HG03558 (cell line): Measurements from ENCODE around the gene PNPLA6.

ENCODE experiments used
- ATAC-seq: cut with Tn5 transposase; IDR thresholded peaks from one replicate; pipeline ENCODE4 v1.9.1; 2021; ENCODE audit warnings: moderate number of reproducible peaks; ENCODE audit not compliant: unreplicated experiment; ENCODE audit errors: extremely low read depth

The PNPLA6 gene

DNA sequence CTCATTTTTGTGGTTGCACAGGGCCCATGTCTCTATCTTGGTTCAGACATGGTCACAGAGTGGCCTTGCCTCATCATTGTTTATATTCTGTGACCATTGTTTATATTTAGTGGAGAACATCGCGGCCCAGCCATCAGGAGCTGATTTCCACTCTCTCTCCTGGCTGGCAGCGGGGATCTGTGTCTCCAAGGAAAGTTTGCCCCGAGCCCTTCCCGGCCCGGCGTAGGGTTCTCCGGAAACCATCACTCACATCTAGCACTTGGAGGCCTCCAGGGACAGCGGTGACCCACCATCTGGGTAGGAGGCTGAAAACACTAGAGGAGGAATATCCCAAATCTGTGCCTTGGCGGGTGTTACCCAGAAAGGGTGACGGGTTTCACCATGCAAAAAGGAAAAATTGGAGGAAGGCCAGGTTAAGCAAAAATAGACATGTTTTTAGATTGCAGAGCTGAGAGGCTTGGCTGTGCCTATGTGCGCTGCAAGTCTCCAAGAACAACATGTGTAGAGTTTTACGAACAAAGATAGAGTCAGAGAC, 20.3 kb upstream of the PNPLA6 start:
- ATAC-seq = no peak

DNA sequence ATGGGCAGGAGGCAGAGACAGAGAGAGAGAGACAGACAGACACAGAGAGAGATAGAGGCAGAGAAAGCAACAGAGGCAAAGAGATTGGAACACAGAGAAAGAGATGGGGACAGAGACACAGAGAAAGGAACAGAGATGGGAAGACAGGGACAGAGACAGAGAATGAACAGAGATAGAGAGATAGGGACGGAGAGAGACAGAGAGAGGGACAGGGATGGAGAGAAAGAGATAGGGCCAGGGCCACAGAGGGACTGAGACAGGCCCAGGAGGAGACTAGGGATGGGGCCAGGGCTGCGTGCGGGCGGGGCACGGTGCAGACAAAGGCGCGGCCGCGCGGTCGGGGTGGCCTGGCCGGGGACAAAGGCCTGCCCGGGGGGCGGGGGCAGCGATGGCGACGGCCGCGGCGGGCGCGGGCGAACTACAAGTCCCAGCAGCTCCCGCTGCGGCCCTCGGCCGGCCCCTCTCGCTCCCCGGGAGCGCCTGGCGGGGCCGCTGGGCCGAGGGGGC, 19.8 kb upstream of the PNPLA6 start, which contains the start of gene ZNF358:
Gene ZNF358, plus strand, starts transcription at position 459 of the 507 bp plus-strand sequence. CDS start 3,140 bp downstream, outside the sequence.
- ATAC-seq = no peak

DNA sequence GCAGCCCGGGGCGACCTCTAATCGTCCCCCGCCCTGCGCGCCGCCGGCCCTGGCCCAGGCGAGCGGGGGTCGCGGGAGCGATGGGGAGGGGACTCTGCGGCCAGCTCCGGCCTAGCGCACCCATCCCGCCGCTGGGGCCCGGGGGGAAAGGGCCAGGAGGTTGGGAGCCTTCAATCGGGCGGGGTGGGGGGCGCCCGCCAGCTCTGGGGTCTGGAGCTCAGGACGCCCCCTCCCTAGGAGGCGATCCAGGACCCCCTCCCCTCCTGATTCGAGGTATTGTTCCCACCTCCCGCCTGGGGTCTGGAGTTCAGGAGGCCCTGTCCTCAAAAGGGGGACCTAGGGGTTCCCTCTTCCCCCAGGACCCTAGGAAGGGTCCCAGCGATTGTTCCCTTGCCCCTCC, 19.2 kb upstream of the PNPLA6 start:
- no peak for ATAC-seq

DNA sequence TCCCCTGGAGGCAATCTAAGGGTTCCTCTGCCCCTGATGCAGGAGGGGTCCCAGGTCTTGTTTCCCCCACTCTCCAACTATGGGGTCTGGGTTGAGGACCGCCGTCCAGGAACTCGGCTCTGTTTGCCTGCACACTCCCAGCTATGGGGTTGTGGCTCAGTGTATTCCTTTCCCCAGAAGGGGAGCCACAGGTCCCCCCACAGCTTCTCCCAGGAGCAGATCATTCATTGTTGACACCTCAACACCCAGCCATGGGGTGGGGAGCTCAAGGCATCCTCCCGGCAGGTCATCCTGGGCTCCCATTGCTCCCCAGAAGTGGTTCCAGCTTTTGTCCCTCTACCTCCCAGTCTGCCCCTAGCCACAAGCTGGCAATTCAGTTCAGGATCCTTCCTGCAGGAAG, 18.6 kb upstream of the PNPLA6 start:
- no peak for ATAC-seq

DNA sequence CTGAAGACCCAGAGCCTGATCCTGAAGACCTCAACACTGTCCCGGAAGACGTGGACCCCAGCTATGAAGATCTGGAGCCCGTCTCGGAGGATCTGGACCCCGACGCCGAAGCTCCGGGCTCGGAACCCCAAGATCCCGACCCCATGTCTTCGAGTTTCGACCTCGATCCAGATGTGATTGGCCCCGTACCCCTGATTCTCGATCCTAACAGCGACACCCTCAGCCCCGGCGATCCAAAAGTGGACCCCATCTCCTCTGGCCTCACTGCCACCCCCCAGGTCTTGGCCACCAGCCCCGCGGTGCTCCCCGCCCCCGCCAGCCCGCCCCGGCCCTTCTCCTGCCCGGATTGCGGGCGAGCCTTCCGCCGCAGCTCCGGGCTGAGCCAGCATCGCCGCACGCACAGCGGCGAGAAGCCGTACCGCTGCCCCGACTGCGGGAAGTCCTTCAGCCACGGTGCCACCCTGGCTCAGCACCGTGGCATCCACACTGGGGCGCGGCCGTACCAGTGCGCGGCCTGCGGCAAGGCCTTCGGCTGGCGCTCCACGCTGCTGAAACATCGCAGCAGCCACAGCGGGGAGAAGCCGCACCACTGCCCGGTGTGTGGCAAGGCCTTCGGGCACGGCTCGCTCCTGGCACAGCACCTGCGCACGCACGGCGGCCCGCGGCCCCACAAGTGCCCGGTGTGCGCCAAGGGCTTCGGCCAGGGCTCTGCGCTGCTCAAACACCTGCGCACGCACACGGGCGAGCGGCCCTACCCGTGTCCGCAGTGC, 16.0 kb upstream of the PNPLA6 start:
- ATAC-seq = no peak

DNA sequence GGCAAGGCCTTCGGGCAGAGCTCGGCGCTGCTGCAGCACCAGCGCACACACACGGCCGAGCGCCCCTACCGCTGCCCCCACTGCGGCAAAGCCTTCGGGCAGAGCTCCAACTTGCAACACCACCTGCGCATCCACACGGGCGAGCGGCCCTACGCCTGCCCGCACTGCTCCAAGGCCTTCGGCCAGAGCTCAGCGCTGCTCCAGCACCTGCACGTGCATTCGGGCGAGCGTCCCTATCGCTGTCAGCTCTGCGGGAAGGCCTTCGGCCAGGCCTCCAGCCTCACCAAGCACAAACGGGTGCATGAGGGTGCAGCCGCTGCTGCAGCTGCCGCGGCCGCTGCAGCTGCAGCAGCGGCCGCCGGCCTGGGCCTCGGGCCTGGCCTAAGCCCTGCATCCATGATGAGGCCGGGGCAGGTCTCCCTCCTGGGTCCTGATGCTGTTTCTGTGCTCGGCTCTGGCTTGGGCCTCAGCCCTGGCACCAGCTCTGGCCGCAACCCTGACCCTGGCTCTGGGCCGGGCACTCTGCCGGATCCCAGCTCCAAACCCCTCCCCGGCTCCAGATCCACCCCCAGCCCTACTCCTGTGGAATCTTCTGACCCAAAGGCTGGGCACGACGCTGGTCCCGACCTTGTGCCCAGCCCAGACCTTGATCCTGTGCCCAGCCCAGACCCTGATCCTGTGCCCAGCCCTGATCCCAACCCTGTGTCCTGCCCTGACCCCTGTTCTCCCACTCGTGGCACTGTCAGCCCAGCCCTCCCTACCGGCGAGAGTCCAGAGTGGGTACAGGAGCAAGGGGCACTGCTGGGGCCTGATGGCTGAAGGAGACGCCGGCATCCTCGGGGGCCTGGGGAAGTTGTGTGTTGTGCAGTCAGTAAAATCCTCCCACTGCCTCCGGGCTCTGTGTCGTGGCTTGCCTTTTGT, 15.1 kb upstream of the PNPLA6 start:
- ATAC-seq = no peak

DNA sequence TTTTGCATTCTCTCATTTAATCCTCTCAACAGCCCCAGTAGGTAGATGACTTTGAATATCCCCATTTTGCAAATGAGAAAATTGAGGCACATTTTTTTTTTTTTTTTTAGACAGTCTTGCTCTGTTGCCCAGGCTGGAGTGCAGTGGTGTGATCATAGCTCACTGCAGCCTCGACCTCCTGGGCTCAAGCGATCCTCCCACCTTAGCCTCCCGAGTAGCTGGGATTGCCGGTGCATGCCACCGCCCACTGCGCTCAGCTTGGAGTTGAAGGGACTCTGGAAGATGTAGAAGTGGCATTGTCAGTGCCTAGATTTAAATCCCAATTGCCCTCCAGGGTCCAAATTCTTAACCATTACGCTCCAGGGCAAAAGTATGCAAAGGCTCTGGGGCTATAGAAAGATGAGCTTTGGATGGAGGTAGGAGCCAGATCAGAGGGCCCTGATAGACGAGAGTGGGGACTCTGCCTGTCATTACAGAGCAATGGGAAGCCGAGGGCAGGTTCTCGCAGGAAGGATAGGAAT, 13.9 kb upstream of the PNPLA6 start:
- no peak for ATAC-seq

DNA sequence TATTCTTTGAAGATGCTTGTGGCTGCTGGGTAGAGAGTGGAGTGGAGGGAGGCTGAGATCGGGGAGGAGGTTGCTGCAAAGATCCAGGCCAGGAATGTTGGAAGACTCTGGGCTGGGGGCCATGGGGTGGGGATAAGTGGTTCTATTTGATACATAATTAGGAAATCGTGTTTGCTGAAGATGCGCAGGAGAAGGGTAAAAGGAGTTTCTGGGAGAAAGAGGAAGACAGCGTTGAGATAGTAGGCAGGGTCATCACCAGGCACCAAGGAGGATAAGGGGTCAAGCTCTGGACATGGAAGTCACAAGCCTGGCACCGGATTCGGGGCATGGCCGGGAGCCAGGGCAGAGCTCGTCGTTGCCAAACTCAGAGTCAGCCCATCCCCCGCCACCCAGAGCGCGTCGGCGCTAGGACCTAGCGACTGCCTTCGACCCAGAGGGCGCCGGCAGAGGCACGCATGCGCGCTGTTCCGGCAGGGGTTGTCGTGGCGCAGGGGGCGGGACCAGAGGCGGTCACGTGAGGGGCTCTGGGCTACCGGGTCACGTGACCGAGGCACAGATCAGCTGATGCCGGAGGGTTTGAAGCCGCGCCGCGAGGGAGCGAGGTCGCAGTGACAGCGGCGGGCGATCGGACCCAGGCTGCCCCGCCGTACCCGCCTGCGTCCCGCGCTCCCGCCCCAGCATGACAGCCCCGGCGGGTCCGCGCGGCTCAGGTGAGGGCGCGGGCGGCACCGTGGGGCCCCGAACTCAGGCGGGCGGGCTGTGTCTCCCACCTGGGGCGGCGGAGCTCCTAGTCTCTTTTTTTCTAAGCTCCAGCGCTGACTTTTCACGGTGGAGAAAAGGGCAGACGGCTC, 13.2 kb upstream of the PNPLA6 start, which contains the start of gene MCOLN1:
Gene MCOLN1, plus strand, starts transcription at position 553 of the 851 bp plus-strand sequence. Its CDS starts 127 bp downstream, at position 680.
- ATAC-seq = peak; percentile 59

DNA sequence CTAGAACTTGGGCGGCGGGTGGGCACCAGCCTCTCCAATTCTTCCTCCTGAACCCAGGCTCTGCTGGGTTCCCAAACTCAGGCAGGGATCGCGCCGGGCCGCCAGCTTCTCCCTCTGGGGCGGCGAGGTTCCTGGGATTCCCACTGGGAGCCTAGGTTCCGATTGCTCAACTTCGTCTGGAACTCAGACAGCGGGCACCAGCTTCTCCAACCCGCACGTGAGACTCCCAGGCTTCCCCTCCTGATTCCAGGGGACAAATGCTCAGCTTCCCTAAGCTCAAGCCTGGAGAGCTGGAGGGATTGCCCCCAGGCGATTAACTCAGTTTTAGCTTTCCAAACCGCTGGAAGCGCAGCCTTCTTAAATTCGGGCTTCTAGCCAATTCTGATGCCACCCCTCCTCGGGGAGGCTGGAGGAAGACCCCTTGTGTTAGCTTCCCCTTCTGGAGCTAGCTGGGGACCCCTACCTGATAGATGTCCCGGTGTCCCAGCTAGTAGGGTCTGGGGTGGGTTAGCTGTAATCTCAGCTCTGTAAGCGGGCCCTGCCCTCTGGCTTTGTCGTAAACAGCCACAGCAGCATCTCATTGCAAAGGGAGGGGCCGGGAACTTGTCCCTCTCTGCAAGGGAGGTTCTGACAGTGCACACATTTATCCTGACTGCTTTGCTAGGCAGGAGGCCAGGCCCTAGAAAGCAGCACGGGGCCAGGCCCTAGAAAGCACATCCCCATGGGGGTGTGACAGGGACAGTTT, 12.4 kb upstream of the PNPLA6 start:
- no peak for ATAC-seq

DNA sequence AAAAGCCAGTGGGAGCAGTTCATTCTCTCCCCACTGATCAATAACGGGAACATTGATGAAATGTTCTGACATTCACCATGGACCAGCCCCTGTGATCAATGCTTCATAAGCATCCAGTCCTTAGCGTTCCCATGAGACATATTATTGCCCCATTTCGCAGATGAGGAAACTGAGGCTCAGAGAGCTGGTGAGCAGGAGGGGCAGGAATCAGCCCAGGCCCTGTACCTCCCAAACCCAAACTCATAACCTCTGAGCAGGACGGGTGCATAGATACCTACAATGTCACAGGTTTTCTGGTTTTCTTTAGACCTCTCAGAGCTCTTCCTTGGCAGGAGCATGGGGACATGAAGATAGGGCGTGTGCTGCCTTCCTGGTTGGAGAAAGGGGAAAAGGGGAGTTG, 11.0 kb upstream of the PNPLA6 start:
- no peak for ATAC-seq

DNA sequence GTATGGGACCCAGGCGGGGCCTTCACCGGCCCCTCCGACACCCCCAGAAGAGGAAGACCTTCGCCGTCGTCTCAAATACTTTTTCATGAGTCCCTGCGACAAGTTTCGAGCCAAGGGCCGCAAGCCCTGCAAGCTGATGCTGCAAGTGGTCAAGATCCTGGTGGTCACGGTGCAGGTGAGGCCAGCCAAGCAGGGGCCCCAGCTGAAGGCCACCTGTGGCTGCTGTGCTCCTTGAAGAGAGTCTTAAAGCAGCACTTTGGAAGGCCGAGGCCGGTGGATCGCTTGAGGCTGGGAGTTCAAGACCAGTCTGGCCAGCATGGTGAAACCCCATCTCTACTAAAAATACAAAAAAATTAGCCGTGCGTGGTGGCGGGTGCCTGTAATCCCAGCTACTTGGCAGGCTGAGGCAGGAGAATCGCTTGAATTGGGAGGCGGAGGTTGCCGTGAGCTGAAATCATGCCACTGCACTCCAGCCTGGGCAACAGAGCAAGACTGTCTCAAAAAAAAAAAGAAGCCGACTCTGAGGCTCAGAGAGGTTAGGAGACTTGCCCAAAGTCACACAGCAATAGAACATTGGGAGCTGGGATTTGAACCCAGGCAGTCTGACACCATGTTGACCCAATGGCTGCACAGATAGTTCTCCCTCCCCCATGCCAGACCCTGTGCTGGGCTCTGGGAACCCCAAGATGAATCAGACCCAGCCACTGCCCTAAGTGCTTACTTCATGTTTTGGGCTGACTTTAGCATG, 10.4 kb upstream of the PNPLA6 start:
- ATAC-seq = no peak

DNA sequence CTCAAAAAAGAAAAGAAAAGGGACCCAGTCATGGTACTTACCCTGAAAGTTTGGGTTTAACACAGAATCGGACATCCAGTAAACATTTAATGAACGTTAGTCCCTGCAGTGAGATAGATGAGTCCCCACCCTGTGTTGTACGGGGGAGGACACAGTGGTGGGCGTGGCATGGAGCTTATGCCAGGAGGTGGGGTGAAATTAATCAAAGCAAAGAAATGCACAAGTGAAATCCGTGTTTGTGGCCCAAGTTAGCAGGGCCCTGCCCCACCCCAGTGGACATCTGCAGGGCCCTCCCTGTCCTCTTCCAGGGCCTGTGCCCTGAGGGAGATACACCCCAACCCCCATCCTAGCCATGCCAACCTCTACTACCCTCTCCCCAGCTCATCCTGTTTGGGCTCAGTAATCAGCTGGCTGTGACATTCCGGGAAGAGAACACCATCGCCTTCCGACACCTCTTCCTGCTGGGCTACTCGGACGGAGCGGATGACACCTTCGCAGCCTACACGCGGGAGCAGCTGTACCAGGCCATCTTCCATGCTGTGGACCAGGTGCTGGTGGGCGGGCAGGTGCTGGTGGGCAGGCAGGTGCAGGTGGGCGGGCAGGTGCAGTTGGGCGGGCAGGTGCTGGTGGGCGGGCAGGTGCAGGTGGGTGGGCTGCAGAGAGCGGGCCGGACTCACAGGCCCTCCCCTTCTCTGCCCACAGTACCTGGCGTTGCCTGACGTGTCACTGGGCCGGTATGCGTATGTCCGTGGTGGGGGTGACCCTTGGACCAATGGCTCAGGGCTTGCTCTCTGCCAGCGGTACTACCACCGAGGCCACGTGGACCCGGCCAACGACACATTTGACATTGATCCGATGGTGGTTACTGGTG, 9.2 kb upstream of the PNPLA6 start:
- ATAC-seq = no peak

DNA sequence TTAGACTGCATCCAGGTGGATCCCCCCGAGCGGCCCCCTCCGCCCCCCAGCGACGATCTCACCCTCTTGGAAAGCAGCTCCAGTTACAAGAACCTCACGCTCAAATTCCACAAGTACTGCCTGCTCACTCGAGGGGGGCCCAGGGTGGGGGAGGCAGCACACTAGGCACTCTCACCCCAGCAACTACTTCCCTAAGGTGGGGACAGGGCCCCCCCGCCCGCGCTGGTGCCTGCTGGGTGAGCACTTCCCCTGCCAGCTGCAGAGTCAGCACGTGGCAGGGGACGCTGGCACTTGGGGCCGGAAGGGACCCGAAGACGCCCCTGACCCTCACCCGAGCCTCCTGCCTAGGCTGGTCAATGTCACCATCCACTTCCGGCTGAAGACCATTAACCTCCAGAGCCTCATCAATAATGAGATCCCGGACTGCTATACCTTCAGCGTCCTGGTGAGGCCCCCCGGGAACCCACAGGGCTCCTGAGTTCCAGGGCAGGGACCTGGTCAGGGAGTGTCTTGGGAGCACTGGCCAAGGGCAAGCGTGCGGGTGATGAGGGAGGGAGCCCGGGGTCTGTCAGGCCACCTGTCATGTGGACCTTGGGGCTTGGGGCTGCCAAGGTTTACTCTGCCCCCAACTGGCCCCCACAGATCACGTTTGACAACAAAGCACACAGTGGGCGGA, 7.9 kb upstream of the PNPLA6 start:
- ATAC-seq = no peak

DNA sequence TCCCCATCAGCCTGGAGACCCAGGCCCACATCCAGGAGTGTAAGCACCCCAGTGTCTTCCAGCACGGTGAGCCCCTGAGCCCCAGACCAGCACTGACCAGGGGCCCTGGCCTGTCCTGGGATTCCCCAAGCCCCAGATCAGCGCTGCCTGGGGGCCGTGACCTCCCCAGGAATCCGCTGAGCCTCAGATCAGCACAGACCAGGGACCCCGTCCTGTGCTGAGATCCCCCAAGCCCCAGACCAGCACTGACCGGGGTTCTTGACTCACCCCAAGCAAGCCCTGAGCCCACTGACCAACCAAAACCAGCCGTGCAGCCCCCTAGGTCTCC, 7.4 kb upstream of the PNPLA6 start:
- ATAC-seq = no peak

DNA sequence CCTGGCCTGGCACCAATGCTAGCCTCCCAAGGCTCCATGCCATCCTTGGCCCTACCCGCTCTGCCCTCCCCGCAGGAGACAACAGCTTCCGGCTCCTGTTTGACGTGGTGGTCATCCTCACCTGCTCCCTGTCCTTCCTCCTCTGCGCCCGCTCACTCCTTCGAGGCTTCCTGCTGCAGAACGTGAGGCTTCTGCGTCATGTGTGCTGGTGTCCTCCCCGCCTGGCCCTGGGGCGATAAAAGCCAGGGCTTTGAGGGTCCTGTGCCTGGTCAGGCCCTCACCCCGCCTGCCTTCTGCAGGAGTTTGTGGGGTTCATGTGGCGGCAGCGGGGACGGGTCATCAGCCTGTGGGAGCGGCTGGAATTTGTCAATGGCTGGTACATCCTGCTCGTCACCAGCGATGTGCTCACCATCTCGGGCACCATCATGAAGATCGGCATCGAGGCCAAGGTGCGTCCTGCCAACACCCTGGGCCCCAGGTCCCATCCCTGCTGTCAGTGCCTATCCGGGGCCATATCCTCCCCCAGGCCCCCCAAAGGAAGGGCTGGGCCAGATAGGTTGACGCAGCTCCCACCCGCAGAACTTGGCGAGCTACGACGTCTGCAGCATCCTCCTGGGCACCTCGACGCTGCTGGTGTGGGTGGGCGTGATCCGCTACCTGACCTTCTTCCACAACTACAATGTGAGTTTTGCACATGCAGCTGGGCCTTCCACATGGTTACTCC, 6.8 kb upstream of the PNPLA6 start:
- ATAC-seq = no peak

DNA sequence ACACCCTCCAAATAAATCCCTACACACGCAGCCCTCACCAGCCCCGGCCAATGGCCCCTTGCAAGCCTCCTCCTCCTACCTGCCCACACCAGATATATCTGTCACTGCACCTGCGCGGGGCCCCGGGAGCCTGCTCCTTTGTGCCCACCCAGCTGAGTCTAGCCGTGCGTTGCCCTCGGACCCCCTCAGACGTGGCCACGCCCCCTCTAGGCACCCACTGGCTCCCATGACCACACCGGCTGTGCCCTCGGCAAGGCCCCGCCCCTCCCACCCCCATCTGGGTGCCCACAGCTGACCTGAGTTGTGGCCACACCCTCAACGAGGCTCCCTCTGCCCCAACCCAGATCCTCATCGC, 6.3 kb upstream of the PNPLA6 start:
- no peak for ATAC-seq
